ENCODE data around the gene MSMB.

- TF ChIP-seq CTCF (IDR thresholded peaks at IDR 0.05) = no peak
- TF ChIP-seq POLR2AphosphoS5 (IDR thresholded peaks at IDR 0.05) = no peak
- no peak for TF ChIP-seq POLR2A (IDR thresholded peaks at IDR 0.05)
Measured at GRCh38 chr10:46029461-46030030, 16.5 kb downstream of the MSMB start.
